Ishikawa (cell line): ENCODE measurements around the gene YPEL3.

Experiments used
- CEBPB ChIP-seq: IDR thresholded peaks from 2 replicates; pipeline ENCODE4 v1.6.1; 2012
- CREB1 ChIP-seq: IDR thresholded peaks from 2 replicates; pipeline ENCODE4 v1.6.1; 2012; ENCODE audit warnings: low read depth
- EGR1 ChIP-seq: IDR thresholded peaks from 2 replicates; pipeline ENCODE4 v1.6.1; 2012
- EP300 ChIP-seq: IDR thresholded peaks from 2 replicates; pipeline ENCODE4 v1.6.1; 2012; ENCODE audit warnings: borderline replicate concordance
- FOXM1 ChIP-seq: IDR thresholded peaks from 2 replicates; pipeline ENCODE4 v1.6.1; 2012; ENCODE audit warnings: low read depth, borderline replicate concordance
- NFIC ChIP-seq: IDR thresholded peaks from 2 replicates; pipeline ENCODE4 v1.6.1; 2012
- RAD21 ChIP-seq: IDR thresholded peaks from 2 replicates; pipeline ENCODE4 v1.6.1; 2012; ENCODE audit warnings: low read depth
- TAF1 ChIP-seq: IDR thresholded peaks from 2 replicates; pipeline ENCODE4 v1.6.1; 2012; ENCODE audit warnings: low read depth, mild to moderate bottlenecking
- TCF12 ChIP-seq: IDR thresholded peaks from 2 replicates; pipeline ENCODE4 v1.6.1; 2012; ENCODE audit warnings: low read depth
- TEAD4 ChIP-seq: IDR thresholded peaks from 2 replicates; pipeline ENCODE4 v1.6.1; 2012
- USF1 ChIP-seq: IDR thresholded peaks from 2 replicates; pipeline ENCODE4 v1.6.1; 2012
- YY1 ChIP-seq: IDR thresholded peaks from 2 replicates; pipeline ENCODE4 v1.6.1; 2012; ENCODE audit warnings: low read depth
- ZBTB7A ChIP-seq: IDR thresholded peaks from 2 replicates; pipeline ENCODE4 v1.6.1; 2012; ENCODE audit warnings: low read depth
- TF ChIP-seq, protein P1 (sequence below): IDR thresholded peaks from 2 replicates; pipeline ENCODE4 v1.6.1; 2012; ENCODE audit warnings: low read depth, mild to moderate bottlenecking
- TF ChIP-seq, protein P2 (sequence below): IDR thresholded peaks from 2 replicates; pipeline ENCODE4 v1.6.1; 2012

YPEL3 gene

DNA sequence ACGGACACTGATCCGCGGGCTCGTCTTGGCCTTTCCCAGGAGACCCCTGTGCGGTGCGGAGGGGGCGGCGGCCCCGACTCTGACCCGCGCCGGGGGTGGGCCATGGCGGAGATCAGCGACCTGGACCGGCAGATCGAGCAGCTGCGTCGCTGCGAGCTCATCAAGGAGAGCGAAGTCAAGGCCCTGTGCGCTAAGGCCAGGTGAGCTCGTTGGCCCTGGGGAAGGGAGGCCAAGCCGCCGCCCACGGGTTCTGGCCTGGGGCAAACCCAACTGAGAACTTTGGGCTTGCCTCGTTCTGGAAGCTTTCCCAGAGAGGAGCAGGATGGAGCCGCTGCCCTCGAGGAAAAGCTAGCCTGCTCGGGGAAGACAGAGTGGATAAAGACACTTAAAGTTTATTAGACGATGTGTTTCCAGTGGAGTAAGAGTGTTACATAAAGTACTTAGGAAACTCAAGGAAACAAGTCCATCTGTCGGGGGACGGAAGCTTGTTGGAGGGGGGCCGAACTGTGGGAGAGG is 19.7 kb downstream of the YPEL3 start:
- no peak; the same call in 1 of the 2 replicates for TF ChIP-seq ZBTB7A
- TF ChIP-seq EGR1: peak; percentile 17; the same call in 1 of the 2 replicates

GRCh38 chr16:30075503-30076275 is 20.3 kb downstream of the YPEL3 start, which contains the start of gene PPP4C:
Gene PPP4C, plus strand, starts transcription at chr16:30075994. Its CDS starts 384 bp downstream, at chr16:30076378.
- no peak for TF ChIP-seq USF1
- peak; percentile 78 for TF ChIP-seq EP300
- TF ChIP-seq EGR1: no peak
- TF ChIP-seq TCF12: peak; percentile 30; the same call in 1 of the 2 replicates
- peak; percentile 77 for TF ChIP-seq TAF1
- TF ChIP-seq TEAD4: no peak
- peak; percentile 46; the same call in 1 of the 2 replicates for TF ChIP-seq ZBTB7A
- TF ChIP-seq YY1: peak; percentile 14; the same call in 1 of the 2 replicates
- no peak for TF ChIP-seq CEBPB
- TF ChIP-seq, protein P1, sequence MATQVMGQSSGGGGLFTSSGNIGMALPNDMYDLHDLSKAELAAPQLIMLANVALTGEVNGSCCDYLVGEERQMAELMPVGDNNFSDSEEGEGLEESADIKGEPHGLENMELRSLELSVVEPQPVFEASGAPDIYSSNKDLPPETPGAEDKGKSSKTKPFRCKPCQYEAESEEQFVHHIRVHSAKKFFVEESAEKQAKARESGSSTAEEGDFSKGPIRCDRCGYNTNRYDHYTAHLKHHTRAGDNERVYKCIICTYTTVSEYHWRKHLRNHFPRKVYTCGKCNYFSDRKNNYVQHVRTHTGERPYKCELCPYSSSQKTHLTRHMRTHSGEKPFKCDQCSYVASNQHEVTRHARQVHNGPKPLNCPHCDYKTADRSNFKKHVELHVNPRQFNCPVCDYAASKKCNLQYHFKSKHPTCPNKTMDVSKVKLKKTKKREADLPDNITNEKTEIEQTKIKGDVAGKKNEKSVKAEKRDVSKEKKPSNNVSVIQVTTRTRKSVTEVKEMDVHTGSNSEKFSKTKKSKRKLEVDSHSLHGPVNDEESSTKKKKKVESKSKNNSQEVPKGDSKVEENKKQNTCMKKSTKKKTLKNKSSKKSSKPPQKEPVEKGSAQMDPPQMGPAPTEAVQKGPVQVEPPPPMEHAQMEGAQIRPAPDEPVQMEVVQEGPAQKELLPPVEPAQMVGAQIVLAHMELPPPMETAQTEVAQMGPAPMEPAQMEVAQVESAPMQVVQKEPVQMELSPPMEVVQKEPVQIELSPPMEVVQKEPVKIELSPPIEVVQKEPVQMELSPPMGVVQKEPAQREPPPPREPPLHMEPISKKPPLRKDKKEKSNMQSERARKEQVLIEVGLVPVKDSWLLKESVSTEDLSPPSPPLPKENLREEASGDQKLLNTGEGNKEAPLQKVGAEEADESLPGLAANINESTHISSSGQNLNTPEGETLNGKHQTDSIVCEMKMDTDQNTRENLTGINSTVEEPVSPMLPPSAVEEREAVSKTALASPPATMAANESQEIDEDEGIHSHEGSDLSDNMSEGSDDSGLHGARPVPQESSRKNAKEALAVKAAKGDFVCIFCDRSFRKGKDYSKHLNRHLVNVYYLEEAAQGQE: no peak
- no peak for TF ChIP-seq NFIC
- TF ChIP-seq RAD21: no peak
- TF ChIP-seq, protein P2, sequence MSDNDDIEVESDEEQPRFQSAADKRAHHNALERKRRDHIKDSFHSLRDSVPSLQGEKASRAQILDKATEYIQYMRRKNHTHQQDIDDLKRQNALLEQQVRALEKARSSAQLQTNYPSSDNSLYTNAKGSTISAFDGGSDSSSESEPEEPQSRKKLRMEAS: peak; percentile 52
- TF ChIP-seq CREB1: peak; percentile 85
- TF ChIP-seq FOXM1: 0 out of 2 replicates have a peak, but pooled peaks have one; percentile 34

- TF ChIP-seq EP300: no peak
- no peak for TF ChIP-seq ZBTB7A
- TF ChIP-seq, protein P1: no peak
- TF ChIP-seq CEBPB: no peak
- no peak for TF ChIP-seq CREB1
- TF ChIP-seq RAD21: no peak
- TF ChIP-seq TAF1: no peak
- TF ChIP-seq TCF12: no peak
- TF ChIP-seq EGR1: no peak
- TF ChIP-seq, protein P2: no peak
- TF ChIP-seq FOXM1: no peak
- TF ChIP-seq USF1: no peak
- TF ChIP-seq YY1: no peak
- no peak for TF ChIP-seq NFIC
- no peak for TF ChIP-seq TEAD4
These were observed 25.5 kb downstream of the YPEL3 start for GRCh38 chr16:30070490-30070889.

DNA sequence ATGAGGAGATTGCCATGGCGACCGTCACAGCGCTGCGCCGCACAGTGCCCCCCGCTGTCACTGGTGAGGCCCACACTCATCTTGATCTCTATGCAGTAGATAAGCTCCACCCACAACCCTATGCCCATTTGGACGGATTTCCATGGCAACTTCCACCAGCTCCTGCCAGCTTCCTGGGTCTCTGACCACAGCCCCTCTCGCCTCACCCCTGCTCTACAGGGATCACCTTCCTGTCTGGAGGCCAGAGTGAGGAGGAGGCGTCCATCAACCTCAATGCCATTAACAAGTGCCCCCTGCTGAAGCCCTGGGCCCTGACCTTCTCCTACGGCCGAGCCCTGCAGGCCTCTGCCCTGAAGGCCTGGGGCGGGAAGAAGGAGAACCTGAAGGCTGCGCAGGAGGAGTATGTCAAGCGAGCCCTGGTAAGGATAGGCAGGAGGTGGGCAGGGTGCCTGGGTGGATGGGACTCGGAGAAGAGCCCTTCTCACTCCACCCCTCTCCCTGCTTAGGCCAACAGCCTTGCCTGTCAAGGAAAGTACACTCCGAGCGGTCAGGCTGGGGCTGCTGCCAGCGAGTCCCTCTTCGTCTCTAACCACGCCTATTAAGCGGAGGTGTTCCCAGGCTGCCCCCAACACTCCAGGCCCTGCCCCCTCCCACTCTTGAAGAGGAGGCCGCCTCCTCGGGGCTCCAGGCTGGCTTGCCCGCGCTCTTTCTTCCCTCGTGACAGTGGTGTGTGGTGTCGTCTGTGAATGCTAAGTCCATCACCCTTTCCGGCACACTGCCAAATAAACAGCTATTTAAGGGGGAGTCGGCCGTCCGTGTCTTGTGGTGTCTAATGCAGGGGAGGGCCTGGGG is 26.2 kb downstream of the YPEL3 start:
- TF ChIP-seq ZBTB7A (no peak), CEBPB (no peak), TCF12 (no peak), YY1 (no peak), TEAD4 (no peak), FOXM1 (no peak), TAF1 (no peak), RAD21 (no peak), EP300 (no peak), CREB1 (no peak)
- TF ChIP-seq, protein P2: no peak
- TF ChIP-seq, protein P1: no peak
